ENCODE measurements around the gene ITGB2.

The ITGB2 gene

DNA sequence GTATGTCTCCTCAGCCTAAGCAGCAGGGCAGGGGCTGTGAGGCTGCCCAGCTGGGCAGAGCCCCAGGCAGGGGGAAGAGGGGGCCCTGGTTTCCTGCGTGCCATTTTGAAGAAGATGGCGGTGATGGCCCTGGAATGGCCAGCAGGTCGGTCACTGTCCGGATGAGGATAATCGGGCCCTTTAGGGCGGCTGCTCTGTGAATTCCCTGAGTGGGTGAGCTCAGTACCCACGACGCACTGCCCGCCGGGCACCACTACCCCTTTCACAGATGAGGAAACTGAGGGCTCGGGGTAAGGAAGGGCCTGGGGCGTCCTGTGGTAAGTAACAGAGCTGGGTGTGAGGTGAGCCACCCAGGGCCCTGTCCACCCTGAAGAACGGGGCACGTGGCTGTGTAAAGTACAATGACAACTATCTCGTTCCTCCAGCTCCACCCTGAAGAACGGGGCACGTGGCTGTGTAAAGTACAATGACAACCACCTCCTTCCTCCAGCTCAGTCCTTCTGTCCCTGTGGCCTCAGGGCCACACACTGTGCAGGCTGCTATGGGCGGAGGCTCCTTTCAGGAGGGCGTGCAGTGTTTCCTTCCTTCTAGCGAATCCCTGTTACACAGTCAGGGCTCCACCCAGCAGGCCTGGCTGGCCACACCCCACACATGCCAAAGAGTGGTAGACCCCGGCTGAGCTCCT, 23.2 kb downstream of the ITGB2 start:
- no peak for DNase-seq (ENCODE audit: low read depth)

DNA sequence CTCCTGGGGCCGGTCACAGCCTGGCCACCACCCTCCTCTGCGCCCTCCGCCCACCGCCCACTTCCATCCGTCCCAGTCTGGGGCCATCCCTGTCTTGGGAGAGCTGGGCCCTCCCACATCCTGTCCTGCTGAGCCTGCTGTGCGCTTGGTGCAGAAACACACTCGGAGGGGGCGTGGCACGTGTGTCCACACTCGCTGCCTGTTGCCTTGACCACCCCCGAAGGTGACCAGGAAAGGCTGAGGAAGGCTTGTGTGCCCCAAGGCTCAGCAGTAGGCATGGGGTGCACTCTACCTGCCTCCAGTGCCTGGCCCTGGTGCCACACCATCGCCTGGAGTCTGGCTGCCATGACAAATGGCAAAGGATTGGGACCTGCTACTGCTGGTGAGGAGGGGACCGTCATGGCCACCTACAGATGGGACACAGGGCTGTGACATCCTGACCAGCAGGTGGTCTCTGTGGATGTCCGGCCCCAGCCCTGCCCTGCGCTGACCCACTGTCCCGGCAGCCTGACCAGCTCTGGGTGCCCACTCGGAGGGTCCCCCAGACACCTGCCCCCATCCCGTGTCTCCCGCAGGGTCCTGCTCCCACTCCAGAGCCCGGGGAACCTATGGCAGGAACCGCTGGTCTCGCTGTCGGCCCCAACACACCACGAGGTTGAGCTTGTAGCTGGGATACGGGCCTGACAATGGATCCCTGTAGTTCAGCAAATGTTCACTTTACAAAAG, 24.0 kb downstream of the ITGB2 start:
- no peak for DNase-seq (ENCODE audit: low read depth)

DNA sequence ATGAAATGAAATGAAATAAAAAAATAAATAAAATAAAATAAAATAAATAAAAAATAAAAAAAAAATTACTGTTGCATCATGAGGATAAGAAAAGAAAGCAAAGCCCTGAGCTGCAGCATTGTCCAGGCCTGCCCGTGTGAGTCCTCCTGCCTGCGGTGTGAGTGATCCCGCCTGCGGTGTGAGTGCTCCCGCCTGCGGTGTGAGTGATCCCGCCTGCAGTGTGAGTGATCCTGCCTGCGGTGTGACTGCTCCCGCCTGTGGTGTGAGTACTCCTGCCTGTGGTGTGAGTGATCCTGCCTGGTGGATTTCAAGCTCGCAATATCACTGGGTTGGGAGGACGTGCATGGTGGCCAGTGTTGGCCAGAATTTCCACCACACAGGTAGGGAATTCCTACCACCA, 24.8 kb downstream of the ITGB2 start:
- no peak for DNase-seq (ENCODE audit: low read depth)

DNA sequence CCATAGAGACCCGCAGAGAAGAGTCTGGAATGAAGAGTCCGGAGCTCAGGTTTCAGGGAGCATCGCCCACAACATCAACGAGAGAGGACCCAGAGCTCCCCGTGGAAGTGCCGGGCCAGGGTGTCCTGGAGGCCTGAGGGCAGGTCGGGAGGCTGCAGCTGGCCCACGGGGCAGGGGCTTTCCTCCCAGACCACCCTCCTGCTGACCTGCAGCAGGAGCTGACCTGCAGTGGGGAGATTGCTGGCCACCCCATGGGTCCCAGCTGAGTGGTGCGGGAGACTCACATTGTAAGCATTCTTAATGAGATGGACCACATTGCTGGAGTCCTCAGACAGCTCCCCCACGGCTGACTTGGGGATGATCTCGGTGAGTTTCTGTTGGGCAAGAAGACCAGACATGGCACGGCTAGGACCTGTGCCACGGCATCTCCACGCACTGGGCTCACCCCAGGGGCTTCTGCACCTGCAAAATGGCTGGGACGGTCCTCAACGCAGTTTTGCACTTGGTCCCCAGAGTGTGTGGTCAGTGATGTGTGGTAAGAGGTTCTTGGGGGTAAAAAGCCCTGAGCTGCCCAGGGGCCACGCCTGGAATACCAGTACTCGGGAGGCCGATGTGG, 25.9 kb downstream of the ITGB2 start:
- DNase-seq (ENCODE audit: low read depth), result no peak

DNA sequence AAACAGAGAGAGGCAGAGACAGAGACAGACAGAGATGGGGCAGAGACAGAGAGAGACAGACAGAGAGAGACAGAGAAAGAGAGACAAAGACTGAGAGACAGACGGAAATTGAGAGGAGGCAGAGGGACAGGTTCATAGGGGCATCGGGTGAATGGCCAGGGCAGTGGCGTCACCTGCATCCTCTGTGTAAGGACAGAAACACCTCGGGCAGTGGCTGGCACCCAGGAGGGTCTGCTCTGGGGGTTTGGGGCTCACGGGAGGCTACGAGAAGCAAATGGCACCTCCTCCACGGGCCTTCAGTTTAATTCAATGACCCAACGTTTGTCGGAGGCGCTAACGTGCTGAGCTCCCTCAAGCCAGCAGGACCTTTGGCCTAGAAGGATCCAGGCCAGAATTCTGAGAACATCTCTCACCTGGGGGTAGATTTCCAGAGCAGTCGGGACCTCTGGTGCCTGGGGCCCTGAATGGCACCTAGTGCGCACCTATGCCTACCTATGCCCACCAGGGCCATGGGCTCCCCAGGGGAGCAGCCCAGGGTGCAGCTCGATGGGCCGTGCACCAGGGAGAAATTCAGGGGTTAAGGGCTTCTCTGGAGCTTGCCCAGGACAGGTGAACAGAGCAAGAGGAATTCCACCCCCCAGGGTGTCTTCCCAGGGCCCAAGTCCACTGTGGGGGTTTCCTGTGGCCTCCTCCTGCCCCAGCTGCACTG, 26.6 kb downstream of the ITGB2 start:
- DNase-seq (ENCODE audit: low read depth), result no peak

DNA sequence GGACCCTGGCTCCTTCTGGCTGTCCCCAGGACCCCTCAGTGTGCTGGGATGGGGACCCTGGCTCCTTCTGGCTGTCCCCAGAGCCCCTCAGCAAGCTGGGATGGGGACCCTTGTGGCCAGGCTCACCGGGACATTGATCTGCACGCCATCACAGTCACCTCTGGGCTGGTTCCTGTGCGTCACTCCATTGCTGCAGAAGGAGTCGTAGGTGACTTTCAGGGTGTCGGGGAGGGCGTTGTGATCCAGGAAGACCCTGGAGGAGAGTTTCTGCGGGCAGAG, 27.5 kb downstream of the ITGB2 start:
- no peak for DNase-seq (ENCODE audit: low read depth)

DNA sequence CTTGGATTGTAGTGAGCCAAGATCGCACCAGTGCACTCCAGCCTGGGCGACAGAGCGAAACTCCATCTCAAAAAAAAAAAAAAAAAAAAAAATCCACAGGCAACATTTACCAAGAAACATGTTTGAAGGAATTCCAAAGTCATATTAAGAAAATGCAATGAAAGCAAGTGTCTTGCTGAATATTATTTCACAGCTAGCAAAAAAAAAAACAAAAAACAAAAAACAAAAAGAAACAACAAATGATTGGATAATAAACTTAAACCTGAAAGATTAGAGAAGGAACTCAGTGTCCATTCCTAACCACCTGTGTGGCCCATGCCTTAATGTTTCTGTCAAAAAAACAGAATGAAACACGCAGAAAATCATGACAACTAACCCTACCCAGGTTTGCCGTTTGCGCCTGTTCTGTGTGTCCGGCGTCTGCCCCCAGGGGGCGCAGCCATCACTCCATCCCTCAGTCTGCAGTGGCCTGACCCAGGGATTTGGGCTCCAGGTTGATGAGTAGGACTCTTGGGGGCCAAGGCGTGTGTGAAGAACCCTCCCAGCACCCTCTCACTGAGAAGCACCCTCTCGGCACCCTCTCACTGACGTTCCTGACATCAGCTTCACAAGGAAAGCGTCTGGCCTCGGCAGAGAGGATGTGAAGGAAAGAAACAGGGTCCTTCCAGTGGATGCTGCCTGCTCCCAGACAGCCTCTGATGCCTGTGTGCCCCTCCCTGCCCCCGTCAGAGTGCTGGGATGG, 28.0 kb downstream of the ITGB2 start:
- peak; percentile 35 for DNase-seq (ENCODE audit: low read depth)

DNA sequence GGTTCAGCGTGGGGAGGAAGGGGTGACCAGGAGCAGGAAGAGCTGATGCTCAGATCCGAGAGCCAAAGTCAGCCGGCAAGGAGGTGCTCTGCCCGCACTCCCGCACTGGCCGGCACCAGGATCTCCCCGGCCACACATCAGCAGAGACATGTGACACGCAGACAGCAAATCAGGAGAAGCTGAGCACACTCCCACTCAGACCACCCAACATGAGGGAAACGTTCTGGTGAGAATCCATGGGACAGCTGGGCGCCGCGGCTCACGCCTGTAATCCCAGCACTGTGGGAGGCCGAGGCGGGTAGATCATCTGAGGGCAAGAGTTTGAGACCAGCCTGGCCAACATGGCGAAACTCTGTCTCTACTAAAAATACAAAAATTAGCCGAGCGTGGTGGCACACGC, 28.6 kb downstream of the ITGB2 start:
- peak; percentile 35 for DNase-seq (ENCODE audit: low read depth)

DNA sequence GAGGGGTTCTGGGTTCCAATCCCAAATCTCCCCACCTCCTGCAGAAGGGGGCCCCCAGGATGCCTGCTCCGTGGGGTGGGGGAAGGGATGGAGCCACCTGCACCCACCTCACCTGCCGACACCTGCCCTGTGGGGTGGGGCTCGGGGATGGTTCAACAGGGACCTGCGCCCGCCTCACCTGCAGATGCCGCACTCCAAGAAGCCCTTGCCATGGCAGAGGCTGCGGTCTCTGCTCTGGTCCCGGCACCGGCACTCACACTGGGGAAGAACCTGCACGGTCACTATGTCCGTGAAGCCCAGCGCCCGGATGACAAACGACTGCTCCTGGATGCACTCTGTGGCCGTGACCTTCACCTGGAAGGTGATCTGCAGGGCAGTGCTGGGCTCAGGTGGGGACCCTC, 29.1 kb downstream of the ITGB2 start:
- no peak for DNase-seq (ENCODE audit: low read depth)

DNA sequence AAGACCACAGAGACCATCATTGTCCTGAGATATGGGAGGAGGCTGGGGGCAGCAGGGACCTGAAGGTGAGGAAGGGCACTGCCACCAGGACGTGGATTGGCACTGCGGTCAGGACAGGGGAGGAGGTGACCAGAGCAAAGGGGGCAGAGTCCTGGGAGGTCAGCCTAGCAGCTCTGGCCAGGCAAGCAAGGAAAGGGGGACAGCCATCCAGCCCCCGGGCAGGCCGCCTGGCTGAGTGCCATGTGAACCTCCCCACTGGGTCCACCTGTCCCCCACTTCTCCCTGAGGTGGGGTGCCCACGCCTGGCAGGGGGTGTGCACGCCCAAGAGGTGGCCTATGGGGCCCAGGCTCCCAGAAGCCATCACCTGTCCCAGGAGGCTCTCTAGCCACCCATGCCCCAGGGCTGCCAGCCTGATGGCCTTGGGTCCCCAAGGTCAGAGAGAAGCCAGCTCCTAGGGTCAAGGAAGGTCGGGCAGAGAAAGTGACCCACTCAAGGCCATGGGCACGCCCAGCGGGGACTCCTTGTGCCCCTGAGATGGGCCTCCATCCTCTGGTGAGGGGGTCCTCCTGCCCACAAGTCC, 29.6 kb downstream of the ITGB2 start:
- DNase-seq (ENCODE audit: low read depth), result no peak

DNA sequence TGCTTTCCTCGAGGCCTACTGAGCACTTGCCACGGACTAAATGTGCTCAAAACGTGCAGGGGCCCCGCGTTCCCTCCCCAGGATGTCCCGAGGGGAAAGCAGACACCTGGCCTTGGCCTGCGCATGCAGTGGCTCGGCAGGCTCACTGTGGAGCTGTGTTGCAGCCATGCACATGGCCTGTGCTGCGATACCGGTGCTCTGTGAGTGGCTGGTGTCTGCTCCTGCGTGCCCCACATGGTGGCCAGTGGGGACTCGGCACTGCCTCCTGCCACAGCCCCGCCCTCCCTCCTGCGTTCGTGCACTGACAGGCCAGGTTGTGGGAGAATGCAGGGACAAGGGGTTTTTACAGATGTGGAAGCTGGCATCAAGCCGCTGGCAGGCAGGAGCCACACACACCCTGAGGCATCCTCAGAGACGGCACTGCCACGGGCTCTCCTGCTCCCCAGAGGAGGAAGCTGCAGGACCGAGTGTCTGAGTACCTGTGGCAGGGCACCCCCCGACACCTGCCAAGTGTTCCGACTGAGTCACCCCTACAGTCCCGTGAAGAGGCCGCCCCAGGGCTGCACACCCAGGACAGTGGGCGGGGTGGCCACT, 30.3 kb downstream of the ITGB2 start:
- no peak for DNase-seq (ENCODE audit: low read depth)

DNA sequence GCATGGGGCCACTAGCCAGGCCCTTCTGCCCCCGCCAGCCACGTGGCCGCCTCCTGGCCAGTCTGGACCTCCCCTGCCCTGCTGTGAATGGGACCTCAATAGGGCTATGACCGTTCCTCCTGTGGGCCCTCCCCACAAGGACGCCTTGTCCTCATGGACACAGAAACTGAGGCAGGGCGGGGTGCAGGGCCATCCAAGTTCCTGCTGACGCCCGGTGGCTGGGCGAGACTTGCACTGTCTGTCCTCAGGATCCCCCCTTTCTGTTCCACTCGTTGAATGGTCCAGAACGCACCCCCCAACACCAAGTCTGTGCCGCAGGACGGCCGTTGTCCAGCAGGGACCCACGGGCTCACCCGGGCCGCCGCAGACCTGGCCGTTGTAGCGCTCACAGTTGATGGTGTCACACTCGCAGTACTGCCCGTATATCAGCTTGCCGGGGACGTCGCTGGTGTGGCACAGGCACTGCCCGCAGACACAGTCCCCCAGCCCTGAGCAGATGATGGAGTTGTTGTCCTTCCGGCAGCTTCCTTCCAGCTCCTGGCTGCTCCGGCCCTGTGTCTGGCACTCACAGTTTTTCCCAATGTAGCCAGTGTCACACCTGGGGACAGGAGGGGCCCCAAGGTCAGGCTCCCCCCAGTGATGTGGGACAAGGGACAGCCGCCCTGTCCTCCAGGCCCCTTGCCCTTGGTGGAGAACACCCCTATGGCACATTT, 30.9 kb downstream of the ITGB2 start:
- no peak for DNase-seq (ENCODE audit: low read depth)

DNA sequence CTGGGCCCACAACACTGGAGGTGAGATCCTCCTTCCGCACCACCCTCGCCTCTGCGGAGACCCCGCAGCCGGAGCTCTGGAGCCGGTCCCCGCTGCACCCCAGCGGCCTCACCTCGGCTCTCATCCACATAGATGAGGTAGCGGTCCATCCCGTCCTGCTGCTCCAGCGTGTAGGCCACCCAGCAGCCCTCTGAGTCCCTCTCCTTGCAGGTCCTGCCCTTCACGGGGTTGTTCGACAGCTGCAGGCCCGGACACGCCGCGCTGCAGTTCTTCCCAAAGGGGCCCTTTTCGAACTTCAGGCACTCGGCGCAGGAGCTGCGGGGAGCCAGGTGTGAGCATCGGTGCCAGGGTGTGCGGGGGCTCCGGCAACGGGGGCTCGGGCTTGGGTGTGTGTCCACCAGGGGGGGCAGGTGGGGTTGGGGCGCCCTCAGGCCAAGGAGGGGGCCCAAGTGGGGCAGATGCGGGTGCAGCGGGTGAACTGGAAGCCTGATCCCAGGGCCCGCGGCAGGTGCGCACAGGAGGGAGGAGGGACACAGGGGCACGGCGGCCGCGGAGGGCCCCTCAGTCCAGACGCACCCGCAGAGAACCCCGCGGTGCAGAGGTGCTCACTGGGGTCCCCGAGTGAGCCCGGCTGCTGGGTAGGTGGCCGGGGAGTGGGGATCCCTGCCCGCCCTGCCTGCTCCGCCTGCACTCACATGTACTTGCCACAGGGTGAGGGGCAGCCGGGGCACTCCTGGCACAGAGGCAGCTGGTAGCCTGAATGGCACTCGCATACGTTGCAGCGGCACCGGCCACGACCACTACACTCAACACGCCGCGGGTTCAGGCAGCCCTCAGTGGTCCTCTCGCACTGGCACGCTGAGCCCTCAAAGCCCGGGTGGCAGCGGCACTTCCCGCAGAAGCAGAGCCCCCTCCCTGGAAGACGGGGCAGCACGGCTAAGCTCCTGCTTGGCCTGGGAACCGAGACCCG, 31.8 kb downstream of the ITGB2 start:
- DNase-seq (ENCODE audit: low read depth), result no peak

DNA sequence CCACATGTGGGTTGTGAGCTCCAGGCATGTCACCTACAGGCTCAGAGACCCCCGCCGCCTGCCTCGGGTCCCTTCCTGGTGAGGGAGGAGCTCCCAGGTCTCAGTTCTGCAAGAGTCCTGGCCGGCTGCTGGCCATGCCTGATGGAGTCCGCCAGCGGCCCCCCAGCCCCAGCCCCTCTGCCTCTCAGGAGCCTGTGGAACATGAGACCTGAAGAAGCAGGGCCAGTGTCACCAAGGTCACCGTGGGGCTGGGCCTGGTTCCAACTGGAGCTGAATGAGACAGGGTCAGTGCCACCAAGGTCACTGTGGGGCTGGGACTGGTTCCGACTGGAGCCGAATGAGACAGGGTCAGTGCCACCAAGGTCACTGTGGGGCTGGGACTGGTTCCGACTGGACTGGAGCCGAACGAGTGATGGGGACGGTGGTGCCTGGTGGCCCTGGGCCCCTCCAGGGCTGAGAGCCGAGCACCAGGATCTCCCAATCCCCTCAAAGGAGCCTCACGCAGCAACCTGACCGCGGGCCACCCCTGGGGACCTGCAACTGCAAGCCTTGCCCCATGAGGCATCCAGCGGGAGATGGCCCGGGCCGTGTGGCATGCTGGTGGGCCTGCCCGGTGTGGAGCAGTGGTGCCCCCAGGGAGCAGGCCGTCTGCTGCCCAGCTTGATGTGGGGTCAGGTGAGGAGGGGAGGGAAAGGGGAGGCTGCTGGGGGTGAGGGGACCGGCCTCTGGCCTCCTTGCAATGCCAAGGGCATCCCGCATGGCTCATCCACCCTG, 32.7 kb downstream of the ITGB2 start:
- no peak for DNase-seq (ENCODE audit: low read depth)

DNA sequence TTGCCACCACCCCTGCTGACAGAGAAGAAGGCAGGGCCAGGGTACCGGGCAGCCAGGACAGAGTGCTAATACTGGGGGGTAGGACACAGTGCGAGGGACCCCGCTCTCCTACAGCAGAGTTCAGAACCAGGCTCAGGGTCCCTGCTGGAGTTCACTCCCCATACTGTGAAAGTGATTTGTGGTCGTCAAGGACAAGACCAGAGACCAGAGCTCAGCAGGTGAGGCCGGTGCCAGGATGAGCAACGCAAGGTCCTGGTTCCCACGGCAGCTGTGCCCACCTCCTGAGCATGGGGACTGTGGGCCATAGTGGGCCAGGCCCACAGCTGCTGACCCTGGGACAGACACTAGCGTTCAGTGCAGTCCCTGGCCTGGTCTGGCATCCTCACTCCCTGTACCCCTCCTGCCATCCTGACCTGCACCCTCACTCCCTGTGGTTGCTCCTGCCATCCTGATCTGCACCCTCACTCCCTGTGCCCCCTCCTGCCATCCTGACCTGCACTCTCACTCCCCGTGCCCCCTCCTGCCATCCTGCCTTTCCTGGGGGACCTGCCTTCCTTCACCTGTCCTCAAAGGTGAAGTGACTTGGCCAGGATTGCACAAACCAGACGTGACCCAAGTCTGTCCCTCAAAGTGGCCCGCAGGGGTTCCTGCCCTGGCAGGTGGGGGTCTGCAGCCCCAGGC, 33.4 kb downstream of the ITGB2 start:
- no peak for DNase-seq (ENCODE audit: low read depth)

DNA sequence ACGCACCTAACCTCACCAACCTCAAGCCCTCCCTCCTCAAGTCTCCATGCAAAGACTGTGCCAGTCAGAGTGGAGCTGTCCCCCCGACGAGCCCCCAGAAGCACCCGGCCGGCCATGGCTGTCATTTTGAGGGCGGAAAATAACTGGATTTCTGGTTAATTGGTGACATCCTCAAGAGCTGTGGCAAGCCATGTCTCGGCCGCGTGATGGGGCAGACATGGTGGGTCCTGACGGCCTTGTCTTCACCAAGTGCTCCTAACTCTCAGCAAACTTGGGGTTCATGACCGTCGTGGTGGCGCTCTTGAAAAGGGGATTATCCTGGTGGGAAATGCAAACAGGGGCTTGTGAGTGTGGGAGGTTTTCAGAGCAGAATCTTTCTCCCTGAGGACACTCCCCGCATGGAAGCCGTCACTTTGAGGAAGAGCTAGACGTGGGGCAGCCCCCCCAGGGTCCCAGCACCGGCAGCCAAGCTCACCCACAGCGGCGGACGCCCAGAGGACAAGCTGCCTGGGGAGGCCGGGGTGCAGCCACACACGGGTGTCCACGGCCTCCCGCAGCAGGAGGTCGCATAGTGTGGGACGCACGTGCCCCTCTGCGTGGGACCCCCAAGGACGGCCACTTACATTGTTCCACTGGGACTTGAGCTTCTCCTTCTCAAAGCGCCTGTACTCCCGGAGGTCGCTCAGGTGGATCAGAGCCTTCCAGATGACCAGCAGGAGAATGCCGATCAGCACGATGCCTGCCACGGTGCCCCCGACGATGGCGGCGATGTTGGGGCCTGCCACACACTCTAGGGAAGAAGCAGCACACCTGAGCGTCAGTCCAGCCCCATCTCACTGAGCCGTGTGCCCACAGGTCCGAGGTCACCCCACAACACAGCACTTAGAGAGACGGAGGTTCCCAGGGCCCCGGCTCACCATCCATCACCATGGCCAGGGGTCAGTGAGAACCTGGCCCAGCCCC, 34.3 kb downstream of the ITGB2 start:
- no peak for DNase-seq (ENCODE audit: low read depth)

DNA sequence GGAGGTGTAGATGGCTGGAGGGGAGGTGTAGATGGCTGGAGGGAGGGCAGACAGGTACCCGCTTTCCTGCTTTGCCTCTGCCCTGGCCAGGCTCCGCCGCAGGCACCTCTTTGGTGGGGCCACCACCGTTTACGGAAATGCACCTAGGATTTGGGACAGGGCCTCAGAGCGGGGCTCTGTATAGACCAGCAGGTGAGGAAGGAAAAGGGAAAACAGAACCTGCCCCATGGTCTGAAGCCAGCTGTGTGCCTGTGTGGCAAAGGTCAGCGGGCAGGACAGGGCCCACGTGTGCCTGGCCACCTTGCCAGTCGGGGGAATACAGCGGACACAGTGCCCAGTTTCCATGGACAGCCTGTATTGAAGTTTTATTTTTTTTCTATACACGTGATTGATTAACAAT, 35.1 kb downstream of the ITGB2 start:
- DNase-seq (ENCODE audit: low read depth), result no peak

Data from amniotic epithelial cell (primary cell).